GM12873 (cell line): ENCODE data around the gene VSIR.

Experiments
- TF ChIP-seq, protein P1 (sequence below): IDR thresholded peaks from 2 replicates; pipeline ENCODE4 v1.5.1; 2012; ENCODE audit warnings: low read depth, mild to moderate bottlenecking, moderate library complexity, low read length, control low read depth; ENCODE audit not compliant: insufficient read depth; ENCODE audit errors: missing control alignments

The VSIR gene

DNA sequence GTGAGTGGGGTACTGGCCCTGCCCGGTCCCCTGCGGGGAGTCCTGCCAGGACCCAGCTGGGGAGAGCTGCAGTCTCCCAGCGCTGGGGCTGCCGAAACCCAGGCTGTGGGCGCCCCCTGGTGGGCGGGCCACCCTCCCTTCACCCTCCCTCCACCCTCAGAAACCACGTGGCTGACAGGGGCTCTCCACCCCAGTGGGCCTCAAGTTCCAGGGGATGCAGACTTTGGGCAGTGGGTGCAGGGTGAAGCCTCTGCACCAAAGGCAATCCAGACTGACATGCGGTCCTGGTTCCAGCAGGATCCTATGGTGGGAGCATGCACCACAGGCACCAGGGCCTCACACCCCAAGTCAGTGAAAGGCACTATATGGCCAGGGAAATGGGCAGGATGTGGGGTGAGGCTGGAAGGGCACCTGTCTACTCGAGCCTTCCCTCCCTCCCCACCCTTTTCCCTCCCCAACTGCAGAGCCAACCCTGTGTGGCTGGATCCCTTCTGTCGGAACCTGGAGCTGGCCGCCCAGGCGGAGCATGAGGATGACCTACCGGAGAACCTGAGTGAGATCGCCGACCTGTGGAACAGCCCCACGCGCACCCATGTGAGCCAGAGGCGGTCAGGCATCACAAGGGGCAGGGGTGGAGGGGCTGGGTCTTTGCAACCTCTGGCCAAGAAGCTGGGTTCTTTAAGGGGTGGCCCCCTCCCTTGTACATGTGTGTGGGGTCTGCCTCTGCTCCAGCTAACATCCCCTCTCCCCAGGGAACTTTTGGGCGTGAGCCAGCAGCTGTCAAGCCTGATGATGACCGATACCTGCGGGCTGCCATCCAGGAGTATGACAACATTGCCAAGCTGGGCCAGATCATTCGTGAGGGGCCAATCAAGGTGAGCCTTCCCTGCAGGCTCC lies 38.9 kb upstream of the VSIR start:
- TF ChIP-seq, protein P1, sequence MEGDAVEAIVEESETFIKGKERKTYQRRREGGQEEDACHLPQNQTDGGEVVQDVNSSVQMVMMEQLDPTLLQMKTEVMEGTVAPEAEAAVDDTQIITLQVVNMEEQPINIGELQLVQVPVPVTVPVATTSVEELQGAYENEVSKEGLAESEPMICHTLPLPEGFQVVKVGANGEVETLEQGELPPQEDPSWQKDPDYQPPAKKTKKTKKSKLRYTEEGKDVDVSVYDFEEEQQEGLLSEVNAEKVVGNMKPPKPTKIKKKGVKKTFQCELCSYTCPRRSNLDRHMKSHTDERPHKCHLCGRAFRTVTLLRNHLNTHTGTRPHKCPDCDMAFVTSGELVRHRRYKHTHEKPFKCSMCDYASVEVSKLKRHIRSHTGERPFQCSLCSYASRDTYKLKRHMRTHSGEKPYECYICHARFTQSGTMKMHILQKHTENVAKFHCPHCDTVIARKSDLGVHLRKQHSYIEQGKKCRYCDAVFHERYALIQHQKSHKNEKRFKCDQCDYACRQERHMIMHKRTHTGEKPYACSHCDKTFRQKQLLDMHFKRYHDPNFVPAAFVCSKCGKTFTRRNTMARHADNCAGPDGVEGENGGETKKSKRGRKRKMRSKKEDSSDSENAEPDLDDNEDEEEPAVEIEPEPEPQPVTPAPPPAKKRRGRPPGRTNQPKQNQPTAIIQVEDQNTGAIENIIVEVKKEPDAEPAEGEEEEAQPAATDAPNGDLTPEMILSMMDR, result peak; percentile 92

DNA sequence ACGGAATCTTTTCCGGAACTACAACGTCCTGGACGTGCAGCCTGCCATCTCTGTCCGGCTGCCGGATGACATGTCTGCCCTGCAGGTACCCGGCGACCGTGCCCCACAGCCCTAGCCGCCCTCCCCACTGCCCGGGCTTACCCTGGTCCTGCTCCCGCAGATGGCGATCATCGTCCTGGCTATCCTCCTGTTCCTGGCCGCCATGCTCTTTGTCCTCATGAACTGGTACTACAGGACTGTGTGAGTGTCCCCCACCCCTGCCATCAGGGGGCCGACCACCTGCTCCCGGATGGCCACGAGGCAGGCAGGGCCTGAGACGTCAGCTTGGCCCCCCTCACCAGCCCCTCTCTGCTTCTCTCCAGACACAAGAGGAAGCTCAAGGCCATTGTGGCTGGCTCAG lies 38.0 kb upstream of the VSIR start:
- TF ChIP-seq, protein P1, result no peak

DNA sequence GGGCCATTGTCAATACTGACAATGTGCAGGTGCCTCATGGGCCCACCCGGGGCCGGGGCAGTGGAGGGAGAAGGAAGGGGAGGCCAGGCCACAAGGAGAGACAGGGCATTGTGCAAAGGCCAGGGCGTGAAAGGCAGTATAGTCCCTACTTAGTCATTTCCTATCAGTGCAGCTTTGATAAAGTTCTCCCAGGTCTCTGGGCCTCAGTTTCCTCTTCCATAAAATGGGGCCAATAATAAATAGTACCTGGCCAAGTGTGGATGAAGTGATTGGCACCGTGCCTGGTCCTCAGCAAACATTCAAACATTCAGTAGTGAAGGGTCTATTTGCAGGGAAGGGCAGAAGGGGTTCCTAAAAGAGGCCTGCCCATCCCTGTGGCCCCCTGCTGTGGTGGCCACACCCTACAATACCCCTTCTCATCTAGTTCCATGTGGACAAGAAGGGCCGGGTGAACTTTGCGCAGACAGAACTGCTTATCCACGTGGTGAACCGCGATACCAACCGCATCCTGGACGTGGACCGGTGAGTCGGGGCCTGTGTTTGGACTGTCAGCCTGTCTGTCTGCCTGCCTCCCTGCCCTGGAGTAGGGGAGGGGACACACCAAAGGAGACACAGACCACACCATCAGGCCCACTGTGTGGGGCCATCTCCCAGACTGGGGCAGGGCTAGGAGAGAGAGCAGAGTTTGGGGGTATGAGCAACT lies 36.9 kb upstream of the VSIR start:
- TF ChIP-seq, protein P1, result no peak

DNA sequence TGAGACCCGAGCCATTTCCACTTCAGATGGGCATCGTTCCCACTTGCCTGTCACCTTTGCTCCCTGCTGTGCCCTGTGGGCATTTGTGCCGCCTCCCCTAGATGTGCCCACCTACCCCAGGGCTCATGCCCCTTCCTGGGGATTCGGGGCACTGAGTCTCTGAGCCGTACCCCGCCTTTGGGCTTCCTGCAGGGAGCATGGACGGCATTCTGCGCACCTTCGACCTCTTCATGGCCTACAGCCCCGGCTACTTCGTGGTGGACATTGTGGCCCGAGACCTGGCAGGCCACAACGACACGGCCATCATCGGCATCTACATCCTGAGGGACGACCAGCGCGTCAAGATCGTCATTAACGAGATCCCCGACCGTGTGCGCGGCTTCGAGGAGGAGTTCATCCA lies 36.3 kb upstream of the VSIR start:
- TF ChIP-seq, protein P1, result no peak

DNA sequence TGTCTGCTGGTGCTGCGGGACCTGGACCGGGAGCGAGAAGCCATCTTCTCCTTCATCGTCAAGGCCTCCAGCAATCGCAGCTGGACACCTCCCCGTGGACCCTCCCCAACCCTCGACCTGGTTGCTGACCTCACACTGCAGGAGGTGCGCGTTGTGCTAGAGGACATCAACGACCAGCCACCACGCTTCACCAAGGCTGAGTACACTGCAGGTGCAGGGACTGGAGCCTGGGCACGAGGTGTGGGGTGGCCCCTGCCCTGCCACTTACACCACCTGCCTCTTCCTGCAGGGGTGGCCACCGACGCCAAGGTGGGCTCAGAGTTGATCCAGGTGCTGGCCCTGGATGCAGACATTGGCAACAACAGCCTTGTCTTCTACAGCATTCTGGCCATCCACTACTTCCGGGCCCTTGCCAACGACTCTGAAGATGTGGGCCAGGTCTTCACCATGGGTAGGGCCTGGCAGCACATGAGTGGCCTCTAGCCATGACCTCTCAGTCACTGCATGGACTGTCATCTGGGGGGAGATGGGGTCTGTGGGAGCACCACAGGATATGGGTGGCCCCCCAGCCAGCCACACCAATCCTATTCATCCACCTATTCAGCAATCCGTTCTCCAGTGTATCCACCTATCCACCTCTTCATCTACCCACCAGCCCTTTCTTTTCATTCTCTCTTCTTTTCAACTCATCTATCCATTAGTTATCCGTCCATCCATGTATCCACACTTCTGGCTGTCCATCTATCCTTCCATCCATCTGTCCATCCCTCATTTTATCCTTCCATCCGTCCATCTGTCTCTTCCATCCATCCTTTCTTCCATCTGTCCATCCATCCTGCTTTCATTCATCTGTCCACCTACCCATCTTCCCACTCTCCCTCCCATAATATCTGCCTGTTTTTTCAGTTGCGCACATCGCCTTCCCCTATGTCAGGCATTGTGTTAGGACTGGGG lies 34.5 kb upstream of the VSIR start:
- TF ChIP-seq, protein P1, result no peak

DNA sequence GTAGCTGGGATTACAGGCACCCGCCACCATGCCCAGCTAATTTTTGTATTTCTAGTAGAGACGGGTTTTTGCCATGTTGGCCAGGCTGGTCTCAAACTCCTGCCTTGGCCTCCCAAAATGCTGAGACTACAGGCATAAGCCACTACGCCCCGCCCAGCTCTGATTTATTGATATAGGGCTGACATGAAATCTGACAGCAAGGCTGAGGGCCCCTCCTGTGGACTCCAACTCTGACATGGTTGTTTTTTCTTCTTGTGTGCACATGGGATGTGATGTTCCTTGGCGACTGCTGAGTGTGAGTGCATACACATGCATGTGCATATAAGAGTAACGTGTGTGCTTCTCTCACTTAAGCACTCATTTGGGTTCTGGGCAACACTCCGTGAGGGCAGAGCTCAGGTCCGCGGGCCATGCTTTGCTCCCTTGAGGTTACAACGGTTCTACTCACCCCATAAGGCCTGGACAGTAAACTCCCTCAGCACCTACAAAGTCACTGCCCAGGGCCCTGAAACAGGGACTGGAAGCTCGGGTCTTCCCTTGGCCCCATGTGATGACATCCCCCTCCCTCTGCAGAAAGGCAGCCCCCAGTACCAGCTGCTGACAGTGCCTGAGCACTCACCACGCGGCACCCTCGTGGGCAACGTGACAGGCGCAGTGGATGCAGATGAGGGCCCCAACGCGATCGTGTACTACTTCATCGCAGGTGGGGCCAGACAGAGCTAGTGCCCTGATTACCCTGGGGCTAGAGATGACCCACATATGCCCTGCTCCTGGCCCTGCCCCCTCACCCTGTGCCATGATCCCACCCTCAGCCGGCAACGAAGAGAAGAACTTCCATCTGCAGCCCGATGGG lies 33.6 kb upstream of the VSIR start:
- TF ChIP-seq, protein P1, result no peak
